ENCODE data around the gene AHSA1. TPM values are rescaled to one million over a fixed set of nuclear protein-coding genes. Genes with fewer than 3 reads are reported as not detected.

Gene AHSA1
- total RNA-seq, 1 experiment from 2014 or later = 190 TPM

DNA sequence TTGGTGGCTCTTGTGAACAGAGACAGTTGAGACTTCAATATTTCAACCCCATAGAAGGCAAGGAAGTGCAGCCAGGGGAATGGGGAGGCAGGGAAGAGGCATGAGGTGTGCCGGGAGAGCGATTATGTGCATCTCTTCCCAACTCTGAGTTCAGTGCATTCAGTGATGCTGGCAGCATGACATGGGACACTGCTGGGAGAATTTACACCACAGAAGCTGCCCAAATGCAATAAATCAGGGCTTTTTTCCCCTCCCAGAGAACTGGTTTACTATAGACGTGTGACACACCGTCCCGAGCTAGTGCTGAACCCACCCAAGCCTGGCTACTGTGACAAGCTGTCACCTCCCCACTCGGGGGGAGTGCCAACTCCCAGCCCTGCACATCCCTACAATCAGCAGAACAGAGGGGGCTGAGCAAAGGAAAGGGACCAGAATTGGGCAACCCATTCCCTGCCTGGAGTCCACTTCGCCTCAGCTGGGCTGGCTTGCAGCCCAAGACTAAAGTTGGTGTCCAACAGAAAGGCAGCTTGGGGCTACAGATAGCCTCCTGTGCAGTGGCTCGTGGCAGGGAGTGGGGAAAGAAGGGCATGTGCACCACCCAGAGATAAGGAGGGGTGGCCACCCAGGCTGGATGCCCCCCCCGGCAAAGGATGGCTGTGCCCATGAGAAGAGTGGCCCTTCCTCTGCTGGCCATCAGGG lies 16.7 kb downstream of the AHSA1 start:
- H3K79me1 ChIP-seq (ENCODE audit: insufficient read depth, low read depth, low read length, poor library complexity, severe bottlenecking) = no peaks in the 10 kb centered on the region
- H2BK15ac ChIP-seq (ENCODE audit: low read depth, low read length) = no peak overlapping the region
- H3K27ac ChIP-seq (ENCODE audit: insufficient read length, low read depth, low read length) = no peak overlapping the region
- H4K20me1 ChIP-seq (ENCODE audit: control insufficient read depth, insufficient read depth, insufficient read length) = no peaks in the 10 kb centered on the region
- H2BK20ac ChIP-seq (ENCODE audit: low read depth, low read length, poor library complexity, severe bottlenecking) = no peak overlapping the region
- H3K4me1 ChIP-seq (ENCODE audit: insufficient read depth, low read length) = peaks cover 8% of the 10 kb centered on the region; the same call in 1 of the 2 replicates
- H4K5ac ChIP-seq (ENCODE audit: insufficient read length, low read depth, low read length) = no peak overlapping the region
- Mint-ChIP-seq H3K36me3 (ENCODE audit: insufficient read depth in 1 of 3, low read depth in 3 of 3) (peaks cover 0 to 1% (median 0%) of the 10 kb centered on the region in 3 experiments; a peak in 2 of 7 replicates), H3K4me3 (no peak overlapping the region; a peak in 1 of 5 replicates), H3K4me1 (peaks cover 21 to 22% of the 10 kb centered on the region in 2 experiments), H3K9me3 (no peaks in the 10 kb centered on the region), H3K27me3 (ENCODE audit: low read depth) (no peaks in the 10 kb centered on the region; the same call in none of the 2 replicates), H3K27ac (peak overlapping the region in 1 of 3 experiments; percentile 87; a peak in 1 of 7 replicates)
- no peak overlapping the region for H3T11ph ChIP-seq (ENCODE audit: low read length)
- no peak overlapping the region for H2BK5ac ChIP-seq (ENCODE audit: insufficient read length, low read length)
- no peak overlapping the region for H3K56ac ChIP-seq (ENCODE audit: insufficient read length, low read depth, low read length)
- no peak overlapping the region for H3K14ac ChIP-seq (ENCODE audit: insufficient read depth, low read length)
- no peak overlapping the region for H2BK120ac ChIP-seq (ENCODE audit: low read depth, low read length, poor library complexity, severe bottlenecking)
- H2BK12ac ChIP-seq (ENCODE audit: insufficient read length, low read depth, low read length) = no peak overlapping the region
- no CpG with 5 or more reads among the region's 9 CpGs for WGBS (ENCODE audit: extremely low coverage, insufficient read length, low lambda C conversion rate)
- H3K4ac ChIP-seq (ENCODE audit: low read depth, low read length) = no peak overlapping the region
- no peaks in the 10 kb centered on the region for H3K9me3 ChIP-seq (ENCODE audit: control insufficient read depth, low read depth, low read length)
- no peaks in the 10 kb centered on the region for H3K79me2 ChIP-seq (ENCODE audit: insufficient read depth, low read length)
- no peaks in the 10 kb centered on the region for H3K23me2 ChIP-seq (ENCODE audit: insufficient read length, low read depth, low read length, poor library complexity, severe bottlenecking)
- no peak overlapping the region for H3K9ac ChIP-seq (ENCODE audit: extremely low read depth, insufficient read length, low read length)
- no peak overlapping the region for H2AK5ac ChIP-seq (ENCODE audit: insufficient read length, low read length)
- H3K23ac ChIP-seq (ENCODE audit: insufficient read length, low read depth, low read length) = no peak overlapping the region
- H2AFZ ChIP-seq (ENCODE audit: low read length) = no peak overlapping the region
- H4K8ac ChIP-seq (replicated peaks; ENCODE audit: insufficient read length, low read depth, low read length) = no peak overlapping the region
- no peaks in the 10 kb centered on the region for H3K27me3 ChIP-seq (ENCODE audit: insufficient read depth, low read length)
- no peak overlapping the region for H4K91ac ChIP-seq (ENCODE audit: insufficient read length, low read depth, low read length)
- TF ChIP-seq CTCF (conservative IDR thresholded peaks at IDR 0.05) = no peak
- H3K4me2 ChIP-seq (ENCODE audit: insufficient read depth, insufficient read length, low read length) = no peak overlapping the region
- H3K18ac ChIP-seq (ENCODE audit: insufficient read length, low read depth, low read length) = no peak overlapping the region
- no peak for DNase-seq
